Keratinocyte (primary cell): ENCODE results near the gene RXRA. TPM values are rescaled to one million over a fixed set of nuclear protein-coding genes. Genes with fewer than 3 reads are reported as not detected.

Source experiments
- DNase-seq: peaks from one replicate; pipeline ENCODE4 v3.0.0-alpha.2; 2011; ENCODE audit warnings: low read depth, missing footprints, low spot score
- FAIRE-seq: peaks from 2 replicates; lab custom pipeline; 2011; peaks lifted over from hg19 to GRCh38; lab: Jason Lieb, UNC
- H2AFZ ChIP-seq: 2 replicates; pipeline ENCODE4 v1.6.0; 2012; ENCODE audit warnings: low read length, control low read depth, inconsistent platforms; ENCODE audit not compliant: control insufficient read depth
- H3K27ac ChIP-seq: 2 replicates; pipeline ENCODE4 v1.5.1; 2011; ENCODE audit warnings: low read length; ENCODE audit not compliant: control insufficient read depth, insufficient read depth
- H3K27me3 ChIP-seq: 3 replicates; pipeline ENCODE4 v1.6.0; 2011; ENCODE audit warnings: low read length; ENCODE audit not compliant: control insufficient read depth, insufficient read depth; ENCODE audit errors: extremely low read depth
- H3K36me3 ChIP-seq, 2 experiments: 2 replicates in 1 of 2; 3 replicates in 1 of 2; pipeline ENCODE4 v1.5.1; 2011; ENCODE audit warnings: low read length in 2 of 2, mild to moderate bottlenecking in 1 of 2; ENCODE audit not compliant: control insufficient read depth in 2 of 2, insufficient read depth in 2 of 2; ENCODE audit errors: extremely low read depth in 1 of 2
- H3K4me1 ChIP-seq: 3 replicates; pipeline ENCODE4 v1.5.1; 2011; ENCODE audit warnings: low read length; ENCODE audit not compliant: control insufficient read depth, insufficient read depth; ENCODE audit errors: extremely low read depth
- H3K4me2 ChIP-seq: 3 replicates; pipeline ENCODE4 v1.6.0; 2011; ENCODE audit warnings: low read depth, low read length; ENCODE audit not compliant: control insufficient read depth, insufficient read depth; ENCODE audit errors: extremely low read depth
- H3K4me3 ChIP-seq, 3 experiments: fragments of 200-600 bp in 1 of 3; sonication (generic) in 1 of 3; 2 replicates in 2 of 3; 3 replicates in 1 of 3; pipeline ENCODE4 v1.5.1; 2011 to 2016; ENCODE audit warnings: low read length in 3 of 3, mild to moderate bottlenecking in 3 of 3, control low read depth in 2 of 3, inconsistent platforms in 1 of 3, low read depth in 1 of 3, mixed read lengths in 1 of 3, mixed run types in 1 of 3, moderate library complexity in 1 of 3; ENCODE audit not compliant: control insufficient read depth in 2 of 3, insufficient read depth in 2 of 3; ENCODE audit errors: extremely low read depth in 1 of 3
- H3K79me2 ChIP-seq: 2 replicates; pipeline ENCODE4 v1.6.0; 2012; ENCODE audit warnings: low read length; ENCODE audit not compliant: control insufficient read depth, insufficient read depth
- H3K9ac ChIP-seq: 3 replicates; pipeline ENCODE4 v1.6.0; 2011; ENCODE audit warnings: low read length; ENCODE audit not compliant: control insufficient read depth, insufficient read depth; ENCODE audit errors: extremely low read depth
- H3K9me1 ChIP-seq: 3 replicates; pipeline ENCODE4 v1.6.0; 2011; ENCODE audit warnings: low read length; ENCODE audit not compliant: control insufficient read depth, insufficient read depth; ENCODE audit errors: extremely low read depth
- H3K9me3 ChIP-seq: 2 replicates; pipeline ENCODE4 v1.5.1; 2012; ENCODE audit warnings: low read depth, low read length; ENCODE audit not compliant: control insufficient read depth
- H4K20me1 ChIP-seq: 3 replicates; pipeline ENCODE4 v1.6.0; 2011; ENCODE audit warnings: low read length; ENCODE audit not compliant: control insufficient read depth, insufficient read depth; ENCODE audit errors: extremely low read depth
- EZH2 ChIP-seq: IDR thresholded peaks from one replicate; pipeline ENCODE4 v1.6.1; 2012; ENCODE audit warnings: inconsistent platforms, mild to moderate bottlenecking, low read length, moderate library complexity
- dilution Hi-C: fragments of 300-500 bp; cut with MboI; formaldehyde crosslinking; loops from one replicate; pipeline ENCODE4 v1.7.0; 2020; ENCODE audit warnings: low sequenced_read_pairs; ENCODE audit not compliant: extremely low pct_ligation_motif_present
- polyA plus RNA-seq, 5 experiments: library from polyadenylated mRNA; depleted of rRNA in 3 of 5; stranded (reverse) in 3 of 5; stranded (forward) in 1 of 5; unstranded in 1 of 5; fragments of >200 nt; gene quantifications; 1 replicate in 1 of 5; 2 replicates in 3 of 5; 3 replicates in 1 of 5; pipeline versions ENCODE4 v1.2.1 to v1.2.3, GENCODE V29; 2011 to 2012; ENCODE audit warnings: missing spikeins in 2 of 5, low read depth in 1 of 5, low replicate concordance in 1 of 5
- TF ChIP-seq, protein P1 (sequence below), 3 experiments: IDR thresholded peaks in 1 of 3; conservative IDR thresholded peaks in 1 of 3; optimal IDR thresholded peaks in 1 of 3; 2 replicates in 2 of 3; 3 replicates in 1 of 3; pipeline versions ENCODE3 to v1.5.1; 2011; ENCODE audit warnings: low read length in 3 of 3, mild to moderate bottlenecking in 3 of 3, moderate library complexity in 2 of 3, control low read depth in 1 of 3, inconsistent platforms in 1 of 3; ENCODE audit not compliant: insufficient read depth in 2 of 3; ENCODE audit errors: extremely low read depth in 1 of 3

The RXRA gene
- polyA plus RNA-seq, 1 donor (not counting 4 experiments of a cell fraction or from before 2014, with no cell fraction given), result 9.7 TPM

DNA sequence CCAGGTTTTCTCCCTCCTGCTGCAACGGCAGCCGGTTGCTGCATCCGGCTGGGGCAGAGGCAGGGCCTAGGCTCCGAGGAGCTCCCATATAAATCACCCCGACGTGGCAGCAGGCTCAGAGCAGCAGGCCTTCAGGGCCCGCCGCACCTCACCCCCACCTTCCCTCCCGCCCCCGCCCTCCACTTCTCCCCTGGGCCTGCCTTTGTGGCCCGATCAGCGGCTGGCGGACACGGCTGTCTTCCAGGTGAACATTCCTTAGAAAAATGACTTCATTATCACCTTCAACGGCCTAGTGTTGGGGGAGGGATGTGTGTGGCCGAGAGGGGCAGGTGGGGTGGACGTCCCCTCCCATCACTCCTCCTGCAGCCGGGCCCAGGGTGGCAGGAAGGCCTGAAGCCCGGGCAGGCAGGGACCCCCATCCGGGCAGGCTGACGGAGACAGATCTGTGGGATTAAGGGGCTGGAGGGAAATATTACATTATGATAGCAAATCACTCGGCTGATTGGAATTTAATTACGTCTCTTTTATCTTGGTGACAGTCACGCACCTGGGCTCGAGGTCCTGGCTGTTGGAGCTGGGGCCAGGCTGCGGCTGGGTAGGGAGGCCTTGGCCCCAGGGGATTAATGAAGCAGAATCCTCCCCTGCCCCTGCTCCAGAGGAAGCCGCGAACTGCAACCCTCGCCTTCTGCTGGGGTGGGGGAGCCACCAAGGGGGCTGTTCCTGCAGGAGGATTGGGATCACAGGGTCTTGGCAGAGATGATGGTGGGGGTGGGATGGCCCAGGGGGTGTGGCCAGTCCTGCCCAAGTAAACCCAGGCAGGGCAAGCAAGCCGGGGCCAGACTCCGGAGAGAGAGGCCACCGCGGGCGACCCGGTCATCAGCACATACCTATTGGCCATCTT lies 38.4 kb upstream of the RXRA start:
- Histone ChIP-seq H3K9me1 (no peaks in the 10 kb centered on the region), H3K4me2 (no peak overlapping the region), H3K9me3 (no peaks in the 10 kb centered on the region), H3K4me3 (no peak overlapping the region), H3K27me3 (peaks cover 23% of the 10 kb centered on the region), H3K27ac (no peak overlapping the region), H3K79me2 (no peaks in the 10 kb centered on the region), H3K9ac (no peak overlapping the region), H3K4me1 (peaks cover 7% of the 10 kb centered on the region), H3K36me3 (no peaks in the 10 kb centered on the region), H4K20me1 (peaks cover 6% of the 10 kb centered on the region), H2AFZ (no peak overlapping the region)
- dilution Hi-C loops, result no loop called here
- DNase-seq (no peak), FAIRE-seq (no peak)
- TF ChIP-seq, protein P1, sequence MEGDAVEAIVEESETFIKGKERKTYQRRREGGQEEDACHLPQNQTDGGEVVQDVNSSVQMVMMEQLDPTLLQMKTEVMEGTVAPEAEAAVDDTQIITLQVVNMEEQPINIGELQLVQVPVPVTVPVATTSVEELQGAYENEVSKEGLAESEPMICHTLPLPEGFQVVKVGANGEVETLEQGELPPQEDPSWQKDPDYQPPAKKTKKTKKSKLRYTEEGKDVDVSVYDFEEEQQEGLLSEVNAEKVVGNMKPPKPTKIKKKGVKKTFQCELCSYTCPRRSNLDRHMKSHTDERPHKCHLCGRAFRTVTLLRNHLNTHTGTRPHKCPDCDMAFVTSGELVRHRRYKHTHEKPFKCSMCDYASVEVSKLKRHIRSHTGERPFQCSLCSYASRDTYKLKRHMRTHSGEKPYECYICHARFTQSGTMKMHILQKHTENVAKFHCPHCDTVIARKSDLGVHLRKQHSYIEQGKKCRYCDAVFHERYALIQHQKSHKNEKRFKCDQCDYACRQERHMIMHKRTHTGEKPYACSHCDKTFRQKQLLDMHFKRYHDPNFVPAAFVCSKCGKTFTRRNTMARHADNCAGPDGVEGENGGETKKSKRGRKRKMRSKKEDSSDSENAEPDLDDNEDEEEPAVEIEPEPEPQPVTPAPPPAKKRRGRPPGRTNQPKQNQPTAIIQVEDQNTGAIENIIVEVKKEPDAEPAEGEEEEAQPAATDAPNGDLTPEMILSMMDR (optimal IDR thresholded peaks at IDR 0.05 in 1 of 3, IDR thresholded peaks at IDR 0.05 in 1 of 3, conservative IDR thresholded peaks at IDR 0.05 in 1 of 3; ENCODE audit: extremely low read depth in 1 of 3, insufficient read depth in 2 of 3, low read length in 3 of 3), result no peak
- no peak for TF ChIP-seq EZH2

DNA sequence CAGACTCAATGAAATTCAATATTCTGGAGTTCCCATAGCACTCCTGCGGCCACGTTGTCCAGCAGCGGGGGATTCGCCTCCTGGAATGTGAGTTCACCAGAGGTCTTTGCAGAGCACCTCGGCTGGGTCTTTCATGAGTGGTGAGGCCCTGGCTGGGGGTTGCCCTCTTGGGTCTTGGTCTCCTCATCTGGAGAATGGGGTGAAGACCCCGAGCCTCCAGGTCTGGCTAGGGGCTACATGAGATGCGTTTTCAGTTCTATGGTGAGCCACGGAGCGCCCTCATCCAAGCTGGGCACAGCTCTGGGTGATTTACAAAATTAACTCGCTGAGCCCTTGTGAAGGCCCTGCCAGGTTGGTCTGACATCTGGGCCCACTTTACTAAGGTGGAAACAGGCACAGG lies 37.5 kb upstream of the RXRA start:
- FAIRE-seq, result no peak

More for the DNA sequence above, 37.5 kb upstream of the RXRA start:
- H2AFZ ChIP-seq, result no peak overlapping the region
- peaks cover 3% of the 10 kb centered on the region for H4K20me1 ChIP-seq
- H3K9ac ChIP-seq, result no peak overlapping the region
- no peaks in the 10 kb centered on the region for H3K36me3 ChIP-seq
- DNase-seq, result no peak
- H3K27me3 ChIP-seq, result peaks cover 32% of the 10 kb centered on the region
- dilution Hi-C loops, result no loop called here
- no peaks in the 10 kb centered on the region for H3K4me1 ChIP-seq
- H3K27ac ChIP-seq, result no peak overlapping the region
- no peaks in the 10 kb centered on the region for H3K9me1 ChIP-seq
- no peaks in the 10 kb centered on the region for H3K9me3 ChIP-seq
- TF ChIP-seq, protein P1 (optimal IDR thresholded peaks at IDR 0.05 in 1 of 3, IDR thresholded peaks at IDR 0.05 in 1 of 3, conservative IDR thresholded peaks at IDR 0.05 in 1 of 3; ENCODE audit: extremely low read depth in 1 of 3, insufficient read depth in 2 of 3, low read length in 3 of 3), result no peak
- TF ChIP-seq EZH2, result no peak
- no peak overlapping the region for H3K4me2 ChIP-seq
- no peak overlapping the region for H3K4me3 ChIP-seq
- H3K79me2 ChIP-seq, result no peaks in the 10 kb centered on the region
